HEK293 (cell line): ENCODE data around the gene DDIAS.

Experiments
- BCL11A ChIP-seq: fragments of 450-650 bp; formaldehyde crosslinking; IDR thresholded peaks from 2 replicates; pipeline ENCODE4 v1.5.1; 2016; ENCODE audit warnings: low read depth, missing biosample characterization, missing genetic modification characterization
- BCL11B ChIP-seq: fragments of 450-650 bp; formaldehyde crosslinking; IDR thresholded peaks from 2 replicates; pipeline ENCODE4 v1.5.1; 2016; ENCODE audit warnings: low read depth, missing biosample characterization, missing genetic modification characterization
- KLF1 ChIP-seq: fragments of 450-650 bp; formaldehyde crosslinking; IDR thresholded peaks from 2 replicates; pipeline ENCODE4 v1.5.1; 2016; ENCODE audit warnings: missing biosample characterization, missing genetic modification characterization
- MYNN ChIP-seq: fragments of 450-650 bp; formaldehyde crosslinking; IDR thresholded peaks from 2 replicates; pipeline ENCODE4 v1.5.1; 2016; ENCODE audit warnings: missing biosample characterization, missing genetic modification characterization, borderline replicate concordance
- WT1 ChIP-seq: fragments of 450-650 bp; formaldehyde crosslinking; IDR thresholded peaks from 2 replicates; pipeline ENCODE4 v1.5.1; 2016; ENCODE audit warnings: missing biosample characterization, missing genetic modification characterization
- YY2 ChIP-seq: fragments of 450-650 bp; formaldehyde crosslinking; IDR thresholded peaks from 2 replicates; pipeline ENCODE4 v1.5.1; 2016; ENCODE audit warnings: missing biosample characterization, missing genetic modification characterization
- ZBTB1 ChIP-seq: fragments of 450-650 bp; formaldehyde crosslinking; IDR thresholded peaks from 2 replicates; pipeline ENCODE4 v1.5.1; 2016; ENCODE audit warnings: missing biosample characterization, missing genetic modification characterization
- ZBTB17 ChIP-seq: fragments of 450-650 bp; formaldehyde crosslinking; IDR thresholded peaks from 2 replicates; pipeline ENCODE4 v1.5.1; 2016; ENCODE audit warnings: missing biosample characterization, missing genetic modification characterization
- ZBTB21 ChIP-seq: fragments of 450-650 bp; formaldehyde crosslinking; IDR thresholded peaks from 2 replicates; pipeline ENCODE4 v1.5.1; 2017; ENCODE audit warnings: missing biosample characterization, missing genetic modification characterization
- ZBTB48 ChIP-seq: fragments of 450-650 bp; formaldehyde crosslinking; IDR thresholded peaks from 2 replicates; pipeline ENCODE4 v1.5.1; 2016; ENCODE audit warnings: missing biosample characterization, missing genetic modification characterization
- ZEB2 ChIP-seq: fragments of 450-650 bp; formaldehyde crosslinking; IDR thresholded peaks from 2 replicates; pipeline ENCODE4 v1.5.1; 2016; ENCODE audit warnings: missing biosample characterization, missing genetic modification characterization
- ZFHX2 ChIP-seq: fragments of 450-650 bp; formaldehyde crosslinking; conservative IDR thresholded peaks from 2 replicates; pipeline ENCODE4 v1.5.1; 2016; ENCODE audit warnings: missing biosample characterization, missing genetic modification characterization
- ZFP3 ChIP-seq: fragments of 450-650 bp; formaldehyde crosslinking; IDR thresholded peaks from 2 replicates; pipeline ENCODE4 v1.5.1; 2016; ENCODE audit warnings: low read depth, missing biosample characterization, missing genetic modification characterization
- ZFP69B ChIP-seq: fragments of 450-650 bp; formaldehyde crosslinking; IDR thresholded peaks from 2 replicates; pipeline ENCODE4 v1.5.1; 2016; ENCODE audit warnings: missing biosample characterization, missing genetic modification characterization
- ZNF114 ChIP-seq: fragments of 450-650 bp; formaldehyde crosslinking; IDR thresholded peaks from 2 replicates; pipeline ENCODE4 v1.5.0; 2017; ENCODE audit warnings: missing biosample characterization, missing genetic modification characterization
- ZNF175 ChIP-seq: fragments of 450-650 bp; formaldehyde crosslinking; IDR thresholded peaks from 2 replicates; pipeline ENCODE4 v1.5.1; 2016; ENCODE audit warnings: missing biosample characterization, missing genetic modification characterization
- ZNF214 ChIP-seq: fragments of 450-650 bp; formaldehyde crosslinking; IDR thresholded peaks from 2 replicates; pipeline ENCODE4 v1.5.1; 2017; ENCODE audit warnings: missing biosample characterization, mild to moderate bottlenecking, missing genetic modification characterization, borderline replicate concordance
- ZNF335 ChIP-seq: fragments of 450-650 bp; formaldehyde crosslinking; conservative IDR thresholded peaks from 2 replicates; pipeline ENCODE4 v1.5.1; 2016; ENCODE audit warnings: missing biosample characterization, missing genetic modification characterization
- ZNF341 ChIP-seq: fragments of 450-650 bp; formaldehyde crosslinking; IDR thresholded peaks from 2 replicates; pipeline ENCODE4; 2016; ENCODE audit warnings: low read depth, missing biosample characterization, missing genetic modification characterization
- ZNF473 ChIP-seq: fragments of 450-650 bp; formaldehyde crosslinking; IDR thresholded peaks from 2 replicates; pipeline ENCODE4 v1.5.1; 2017; ENCODE audit warnings: missing biosample characterization, missing genetic modification characterization
- ZNF629 ChIP-seq: fragments of 450-650 bp; formaldehyde crosslinking; IDR thresholded peaks from 2 replicates; pipeline ENCODE4 v1.5.1; 2017; ENCODE audit warnings: missing biosample characterization, missing genetic modification characterization
- ZNF677 ChIP-seq: fragments of 450-650 bp; IDR thresholded peaks from 2 replicates; pipeline ENCODE4 v1.5.0; 2018; ENCODE audit warnings: missing biosample characterization, mild to moderate bottlenecking, missing genetic modification characterization, moderate library complexity
- ZXDB ChIP-seq: fragments of 450-650 bp; formaldehyde crosslinking; IDR thresholded peaks from 2 replicates; pipeline ENCODE4 v1.5.1; 2016; ENCODE audit warnings: missing biosample characterization, missing genetic modification characterization
- TF ChIP-seq, protein P1 (sequence below): fragments of 450-650 bp; formaldehyde crosslinking; IDR thresholded peaks from 2 replicates; pipeline ENCODE4 v1.5.1; 2016; ENCODE audit warnings: missing biosample characterization, missing genetic modification characterization
- TF ChIP-seq, protein P2 (sequence below): fragments of 450-650 bp; formaldehyde crosslinking; IDR thresholded peaks from 2 replicates; pipeline ENCODE4 v1.5.1; 2017; ENCODE audit warnings: missing biosample characterization, missing genetic modification characterization
- TF ChIP-seq, protein P3 (sequence below): fragments of 450-650 bp; IDR thresholded peaks from 2 replicates; pipeline ENCODE4 v1.5.1; 2018; ENCODE audit warnings: missing biosample characterization, mild to moderate bottlenecking, missing genetic modification characterization
- TF ChIP-seq, protein P4 (sequence below): fragments of 450-650 bp; formaldehyde crosslinking; IDR thresholded peaks from 2 replicates; pipeline ENCODE4 v1.5.1; 2016; ENCODE audit warnings: missing biosample characterization, missing genetic modification characterization
- TF ChIP-seq, protein P5 (sequence below): fragments of 450-650 bp; formaldehyde crosslinking; IDR thresholded peaks from 2 replicates; pipeline ENCODE4 v1.5.1; 2016; ENCODE audit warnings: missing biosample characterization, missing genetic modification characterization
- TF ChIP-seq, protein P6 (sequence below): fragments of 450-650 bp; formaldehyde crosslinking; IDR thresholded peaks from 2 replicates; pipeline ENCODE4 v1.5.1; 2016; ENCODE audit warnings: missing biosample characterization, missing genetic modification characterization

Gene DDIAS

DNA sequence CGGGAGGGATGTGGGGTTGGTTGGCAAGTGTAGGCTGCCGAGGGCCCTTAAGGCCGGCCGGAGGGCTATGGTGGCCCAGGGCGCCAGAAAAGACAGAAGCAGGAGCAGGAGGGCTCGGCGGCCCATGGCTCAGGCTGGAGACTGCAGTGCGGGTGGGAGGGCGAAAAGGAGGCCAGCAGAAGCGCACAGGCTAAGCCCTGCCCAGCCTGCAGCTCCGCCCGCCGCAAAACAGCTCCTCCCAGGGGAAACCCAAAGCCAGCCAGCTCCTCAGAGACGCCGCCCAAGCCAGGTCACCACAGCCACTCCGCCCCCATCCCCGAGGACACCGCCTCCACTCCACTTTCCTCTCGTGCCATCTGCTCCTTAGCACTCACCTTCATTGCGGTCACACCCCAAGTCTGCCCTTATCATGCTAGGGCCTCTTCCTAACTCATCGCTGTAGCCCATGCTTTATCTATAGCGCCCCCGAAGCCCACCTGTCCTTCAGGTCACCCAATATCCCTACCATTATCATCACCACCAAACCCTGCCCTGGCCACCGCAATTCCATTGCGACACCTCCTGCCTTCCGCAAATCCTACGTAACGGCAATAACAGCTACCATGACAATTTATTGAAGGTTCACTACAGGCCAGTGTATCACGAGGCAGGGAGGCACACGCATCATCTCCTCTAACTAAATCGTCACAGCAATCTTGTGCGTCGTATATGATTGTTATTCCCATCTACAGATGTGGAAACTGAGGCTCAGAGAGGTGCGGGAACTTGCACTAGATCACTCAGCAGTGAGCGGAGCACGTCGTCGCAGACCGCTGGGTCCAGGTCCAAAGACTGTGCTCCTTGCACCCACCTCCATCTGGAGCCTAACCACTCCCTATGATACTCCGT, 1.0 kb upstream of the DDIAS start, which contains the start of gene PRCP (continued):
- TF ChIP-seq, protein P1, sequence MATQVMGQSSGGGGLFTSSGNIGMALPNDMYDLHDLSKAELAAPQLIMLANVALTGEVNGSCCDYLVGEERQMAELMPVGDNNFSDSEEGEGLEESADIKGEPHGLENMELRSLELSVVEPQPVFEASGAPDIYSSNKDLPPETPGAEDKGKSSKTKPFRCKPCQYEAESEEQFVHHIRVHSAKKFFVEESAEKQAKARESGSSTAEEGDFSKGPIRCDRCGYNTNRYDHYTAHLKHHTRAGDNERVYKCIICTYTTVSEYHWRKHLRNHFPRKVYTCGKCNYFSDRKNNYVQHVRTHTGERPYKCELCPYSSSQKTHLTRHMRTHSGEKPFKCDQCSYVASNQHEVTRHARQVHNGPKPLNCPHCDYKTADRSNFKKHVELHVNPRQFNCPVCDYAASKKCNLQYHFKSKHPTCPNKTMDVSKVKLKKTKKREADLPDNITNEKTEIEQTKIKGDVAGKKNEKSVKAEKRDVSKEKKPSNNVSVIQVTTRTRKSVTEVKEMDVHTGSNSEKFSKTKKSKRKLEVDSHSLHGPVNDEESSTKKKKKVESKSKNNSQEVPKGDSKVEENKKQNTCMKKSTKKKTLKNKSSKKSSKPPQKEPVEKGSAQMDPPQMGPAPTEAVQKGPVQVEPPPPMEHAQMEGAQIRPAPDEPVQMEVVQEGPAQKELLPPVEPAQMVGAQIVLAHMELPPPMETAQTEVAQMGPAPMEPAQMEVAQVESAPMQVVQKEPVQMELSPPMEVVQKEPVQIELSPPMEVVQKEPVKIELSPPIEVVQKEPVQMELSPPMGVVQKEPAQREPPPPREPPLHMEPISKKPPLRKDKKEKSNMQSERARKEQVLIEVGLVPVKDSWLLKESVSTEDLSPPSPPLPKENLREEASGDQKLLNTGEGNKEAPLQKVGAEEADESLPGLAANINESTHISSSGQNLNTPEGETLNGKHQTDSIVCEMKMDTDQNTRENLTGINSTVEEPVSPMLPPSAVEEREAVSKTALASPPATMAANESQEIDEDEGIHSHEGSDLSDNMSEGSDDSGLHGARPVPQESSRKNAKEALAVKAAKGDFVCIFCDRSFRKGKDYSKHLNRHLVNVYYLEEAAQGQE (tag by site-specific recombination), result peak; percentile 12
- peak; percentile 98 for TF ChIP-seq BCL11A (tag by site-specific recombination)
- TF ChIP-seq ZNF214, result no peak
- no peak for TF ChIP-seq ZFP69B
- TF ChIP-seq ZNF473 (tag by site-specific recombination), result no peak
- TF ChIP-seq, protein P2, sequence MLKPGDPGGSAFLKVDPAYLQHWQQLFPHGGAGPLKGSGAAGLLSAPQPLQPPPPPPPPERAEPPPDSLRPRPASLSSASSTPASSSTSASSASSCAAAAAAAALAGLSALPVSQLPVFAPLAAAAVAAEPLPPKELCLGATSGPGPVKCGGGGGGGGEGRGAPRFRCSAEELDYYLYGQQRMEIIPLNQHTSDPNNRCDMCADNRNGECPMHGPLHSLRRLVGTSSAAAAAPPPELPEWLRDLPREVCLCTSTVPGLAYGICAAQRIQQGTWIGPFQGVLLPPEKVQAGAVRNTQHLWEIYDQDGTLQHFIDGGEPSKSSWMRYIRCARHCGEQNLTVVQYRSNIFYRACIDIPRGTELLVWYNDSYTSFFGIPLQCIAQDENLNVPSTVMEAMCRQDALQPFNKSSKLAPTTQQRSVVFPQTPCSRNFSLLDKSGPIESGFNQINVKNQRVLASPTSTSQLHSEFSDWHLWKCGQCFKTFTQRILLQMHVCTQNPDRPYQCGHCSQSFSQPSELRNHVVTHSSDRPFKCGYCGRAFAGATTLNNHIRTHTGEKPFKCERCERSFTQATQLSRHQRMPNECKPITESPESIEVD, result no peak
- TF ChIP-seq ZEB2, result peak; percentile 93
- TF ChIP-seq ZBTB17 (tag by site-specific recombination), result peak; percentile 90
- TF ChIP-seq, protein P3, sequence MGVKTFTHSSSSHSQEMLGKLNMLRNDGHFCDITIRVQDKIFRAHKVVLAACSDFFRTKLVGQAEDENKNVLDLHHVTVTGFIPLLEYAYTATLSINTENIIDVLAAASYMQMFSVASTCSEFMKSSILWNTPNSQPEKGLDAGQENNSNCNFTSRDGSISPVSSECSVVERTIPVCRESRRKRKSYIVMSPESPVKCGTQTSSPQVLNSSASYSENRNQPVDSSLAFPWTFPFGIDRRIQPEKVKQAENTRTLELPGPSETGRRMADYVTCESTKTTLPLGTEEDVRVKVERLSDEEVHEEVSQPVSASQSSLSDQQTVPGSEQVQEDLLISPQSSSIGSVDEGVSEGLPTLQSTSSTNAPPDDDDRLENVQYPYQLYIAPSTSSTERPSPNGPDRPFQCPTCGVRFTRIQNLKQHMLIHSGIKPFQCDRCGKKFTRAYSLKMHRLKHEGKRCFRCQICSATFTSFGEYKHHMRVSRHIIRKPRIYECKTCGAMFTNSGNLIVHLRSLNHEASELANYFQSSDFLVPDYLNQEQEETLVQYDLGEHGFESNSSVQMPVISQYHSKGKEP (tag by site-specific recombination), result no peak
- TF ChIP-seq WT1, result no peak
- TF ChIP-seq, protein P4, sequence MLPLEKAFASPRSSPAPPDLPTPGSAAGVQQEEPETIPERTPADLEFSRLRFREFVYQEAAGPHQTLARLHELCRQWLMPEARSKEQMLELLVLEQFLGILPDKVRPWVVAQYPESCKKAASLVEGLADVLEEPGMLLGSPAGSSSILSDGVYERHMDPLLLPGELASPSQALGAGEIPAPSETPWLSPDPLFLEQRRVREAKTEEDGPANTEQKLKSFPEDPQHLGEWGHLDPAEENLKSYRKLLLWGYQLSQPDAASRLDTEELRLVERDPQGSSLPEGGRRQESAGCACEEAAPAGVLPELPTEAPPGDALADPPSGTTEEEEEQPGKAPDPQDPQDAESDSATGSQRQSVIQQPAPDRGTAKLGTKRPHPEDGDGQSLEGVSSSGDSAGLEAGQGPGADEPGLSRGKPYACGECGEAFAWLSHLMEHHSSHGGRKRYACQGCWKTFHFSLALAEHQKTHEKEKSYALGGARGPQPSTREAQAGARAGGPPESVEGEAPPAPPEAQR (tag by site-specific recombination), result no peak
- TF ChIP-seq ZNF114 (tag by site-specific recombination), result no peak
- no peak for TF ChIP-seq ZNF677 (tag by site-specific recombination)
- TF ChIP-seq YY2 (tag by site-specific recombination), result no peak
- no peak for TF ChIP-seq ZFP3 (tag by site-specific recombination)
- peak; percentile 7; the same call in 1 of the 2 replicates for TF ChIP-seq ZBTB48 (tag by site-specific recombination)
- TF ChIP-seq, protein P5, sequence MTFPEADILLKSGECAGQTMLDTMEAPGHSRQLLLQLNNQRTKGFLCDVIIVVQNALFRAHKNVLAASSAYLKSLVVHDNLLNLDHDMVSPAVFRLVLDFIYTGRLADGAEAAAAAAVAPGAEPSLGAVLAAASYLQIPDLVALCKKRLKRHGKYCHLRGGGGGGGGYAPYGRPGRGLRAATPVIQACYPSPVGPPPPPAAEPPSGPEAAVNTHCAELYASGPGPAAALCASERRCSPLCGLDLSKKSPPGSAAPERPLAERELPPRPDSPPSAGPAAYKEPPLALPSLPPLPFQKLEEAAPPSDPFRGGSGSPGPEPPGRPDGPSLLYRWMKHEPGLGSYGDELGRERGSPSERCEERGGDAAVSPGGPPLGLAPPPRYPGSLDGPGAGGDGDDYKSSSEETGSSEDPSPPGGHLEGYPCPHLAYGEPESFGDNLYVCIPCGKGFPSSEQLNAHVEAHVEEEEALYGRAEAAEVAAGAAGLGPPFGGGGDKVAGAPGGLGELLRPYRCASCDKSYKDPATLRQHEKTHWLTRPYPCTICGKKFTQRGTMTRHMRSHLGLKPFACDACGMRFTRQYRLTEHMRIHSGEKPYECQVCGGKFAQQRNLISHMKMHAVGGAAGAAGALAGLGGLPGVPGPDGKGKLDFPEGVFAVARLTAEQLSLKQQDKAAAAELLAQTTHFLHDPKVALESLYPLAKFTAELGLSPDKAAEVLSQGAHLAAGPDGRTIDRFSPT (tag by site-specific recombination), result peak; percentile 86; the same call in 1 of the 2 replicates
- peak; percentile 91 for TF ChIP-seq ZNF629 (tag by site-specific recombination)
- peak; percentile 65 for TF ChIP-seq ZBTB21 (tag by site-specific recombination)
- peak; percentile 89 for TF ChIP-seq BCL11B (tag by site-specific recombination)
- TF ChIP-seq ZNF341 (tag by site-specific recombination), result peak; percentile 87
- TF ChIP-seq KLF1 (tag by site-specific recombination), result peak; percentile 93
- TF ChIP-seq, protein P6, sequence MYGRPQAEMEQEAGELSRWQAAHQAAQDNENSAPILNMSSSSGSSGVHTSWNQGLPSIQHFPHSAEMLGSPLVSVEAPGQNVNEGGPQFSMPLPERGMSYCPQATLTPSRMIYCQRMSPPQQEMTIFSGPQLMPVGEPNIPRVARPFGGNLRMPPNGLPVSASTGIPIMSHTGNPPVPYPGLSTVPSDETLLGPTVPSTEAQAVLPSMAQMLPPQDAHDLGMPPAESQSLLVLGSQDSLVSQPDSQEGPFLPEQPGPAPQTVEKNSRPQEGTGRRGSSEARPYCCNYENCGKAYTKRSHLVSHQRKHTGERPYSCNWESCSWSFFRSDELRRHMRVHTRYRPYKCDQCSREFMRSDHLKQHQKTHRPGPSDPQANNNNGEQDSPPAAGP, result 0 out of 2 replicates have a peak, but pooled peaks have one; percentile 62
- no peak for TF ChIP-seq MYNN (tag by site-specific recombination)
- TF ChIP-seq ZNF335 (tag by site-specific recombination), result peak; percentile 81
- TF ChIP-seq ZNF175 (tag by site-specific recombination), result no peak
- TF ChIP-seq ZXDB, result peak; percentile 68
- no peak for TF ChIP-seq ZBTB1 (tag by site-specific recombination)
- peak; percentile 89 for TF ChIP-seq ZFHX2 (tag by site-specific recombination)
